A549 (cell line): ENCODE results near the gene SRC. TPM values are rescaled to one million over a fixed set of nuclear protein-coding genes. Genes with fewer than 3 reads are reported as not detected.

Experiments used
- ATAC-seq, 2 experiments: fragments of 200-7000 bp in 1 of 2; fragments of >200 bp in 1 of 2; cut with Nextera tagmentation in 1 of 2; cut with Tn5 transposase in 1 of 2; 3 replicates each; pipeline versions ENCODE4 v1.8.0 to v1.9.1; 2018 to 2020; ENCODE audit warnings: mild to moderate bottlenecking in 1 of 2, moderate library complexity in 1 of 2
- CTCF ChIA-PET: fragments of 300-600 bp; sonication (Branson Sonifier 250); formaldehyde crosslinking; extraction: SDS; loops from one replicate; lab custom pipeline; 2021; ENCODE audit warnings: antibody characterized with exemption, inconsistent platforms; lab: Yijun Ruan, JAX
- POLR2A ChIA-PET: fragments of 350-600 bp; formaldehyde crosslinking; extraction: SDS; loops from one replicate; lab custom pipeline; 2021; ENCODE audit warnings: antibody characterized with exemption, inconsistent platforms; lab: Yijun Ruan, JAX
- DNase-seq, 2 experiments: peaks; one replicate each; pipeline versions ENCODE4 v3.0.0 to v3.0.0-alpha.2; 2011 to 2016; ENCODE audit warnings: low read depth in 1 of 2, low spot score in 1 of 2
- FAIRE-seq: peaks from 2 replicates; lab custom pipeline; 2011; peaks lifted over from hg19 to GRCh38; lab: Jason Lieb, UNC
- H3K27ac ChIP-seq, 2 experiments: fragments of >200 bp; sonication (Bioruptor Twin); formaldehyde crosslinking; 3 replicates each; pipeline ENCODE4 v1.5.1; 2016 to 2017
- H3K4me1 ChIP-seq: fragments of >200 bp; sonication (Bioruptor Twin); formaldehyde crosslinking; 3 replicates; pipeline ENCODE4 v1.6.1; 2016
- H3K4me2 ChIP-seq: fragments of >200 bp; sonication (Bioruptor Twin); formaldehyde crosslinking; 3 replicates; pipeline ENCODE4 v1.6.1; 2016
- H3K4me3 ChIP-seq: fragments of >200 bp; sonication (Bioruptor Twin); formaldehyde crosslinking; 3 replicates; pipeline ENCODE4 v1.5.1; 2016
- H3K9me3 ChIP-seq: fragments of >200 bp; sonication (Bioruptor Twin); formaldehyde crosslinking; 3 replicates; pipeline ENCODE4 v1.6.1; 2016
- BHLHE40 ChIP-seq: IDR thresholded peaks from 2 replicates; pipeline ENCODE4 v1.6.1; 2012; ENCODE audit warnings: low read depth, low read length, inconsistent platforms
- CBX2 ChIP-seq: fragments of 200-600 bp; sonication (generic); IDR thresholded peaks from 2 replicates; pipeline ENCODE4 v1.6.1; 2016; ENCODE audit warnings: low read depth, mild to moderate bottlenecking, borderline replicate concordance
- CTCF ChIP-seq: fragments of >200 bp; sonication (Bioruptor Twin); formaldehyde crosslinking; IDR thresholded peaks from 3 replicates; pipeline ENCODE4 v1.5.1; 2016
- E2F6 ChIP-seq: IDR thresholded peaks from 2 replicates; pipeline ENCODE4 v1.6.1; 2012; ENCODE audit warnings: low read depth, borderline replicate concordance
- EHF ChIP-seq: fragments of 250-450 bp; sonication (Bioruptor Pico); IDR thresholded peaks from 2 replicates; pipeline ENCODE4 v1.5.0; 2020; ENCODE audit warnings: mild to moderate bottlenecking
- ELK1 ChIP-seq: fragments of 150-350 bp; IDR thresholded peaks from 2 replicates; pipeline ENCODE4 v1.6.1; 2014; ENCODE audit warnings: low read depth, mild to moderate bottlenecking, low read length
- FOSL2 ChIP-seq, 2 experiments: fragments of 450-650 bp in 1 of 2; fragments of >200 bp in 1 of 2; sonication (Bioruptor Twin) in 1 of 2; formaldehyde crosslinking; IDR thresholded peaks; 2 replicates each; pipeline versions ENCODE4 v1.5.0 to v1.6.1; 2016 to 2020; ENCODE audit warnings: mild to moderate bottlenecking in 1 of 2, moderate library complexity in 1 of 2
- FOXS1 ChIP-seq: fragments of 250-450 bp; sonication (Bioruptor Pico); IDR thresholded peaks from 2 replicates; pipeline ENCODE4 v1.5.0; 2020; ENCODE audit warnings: mild to moderate bottlenecking, moderate library complexity
- GATA3 ChIP-seq: IDR thresholded peaks from 2 replicates; pipeline ENCODE4 v1.6.1; 2012; ENCODE audit warnings: borderline replicate concordance
- HES2 ChIP-seq: fragments of >200 bp; sonication (Bioruptor Twin); formaldehyde crosslinking; IDR thresholded peaks from 2 replicates; pipeline ENCODE4 v1.6.1; 2016
- HMGXB4 ChIP-seq: fragments of 250-450 bp; sonication (Bioruptor Pico); IDR thresholded peaks from 2 replicates; pipeline ENCODE4 v1.5.0; 2021; ENCODE audit warnings: mild to moderate bottlenecking, moderate library complexity, borderline replicate concordance
- HOXA7 ChIP-seq: fragments of 250-450 bp; sonication (Bioruptor Pico); IDR thresholded peaks from 2 replicates; pipeline ENCODE4 v1.5.0; 2020; ENCODE audit warnings: mild to moderate bottlenecking, moderate library complexity
- HOXB5 ChIP-seq: fragments of 250-450 bp; sonication (Bioruptor Pico); IDR thresholded peaks from 2 replicates; pipeline ENCODE4 v1.5.0; 2020; ENCODE audit warnings: mild to moderate bottlenecking, moderate library complexity
- JUN ChIP-seq, 2 experiments: fragments of >200 bp; sonication (Bioruptor Twin); formaldehyde crosslinking; IDR thresholded peaks; 2 replicates in 1 of 2; 3 replicates in 1 of 2; pipeline ENCODE4 v1.6.1; 2016 to 2017
- JUNB ChIP-seq: fragments of >200 bp; sonication (Bioruptor Twin); formaldehyde crosslinking; IDR thresholded peaks from 2 replicates; pipeline ENCODE4 v1.6.1; 2016
- KDM1A ChIP-seq: fragments of 200-600 bp; sonication (generic); IDR thresholded peaks from 2 replicates; pipeline ENCODE4 v1.6.1; 2016; ENCODE audit warnings: low read depth, mild to moderate bottlenecking
- MAFK ChIP-seq: fragments of 450-650 bp; IDR thresholded peaks from 2 replicates; pipeline ENCODE4 v1.6.1; 2014; ENCODE audit not compliant: partially characterized antibody
- NPAS2 ChIP-seq: fragments of 250-450 bp; sonication (Bioruptor Pico); IDR thresholded peaks from 2 replicates; pipeline ENCODE4 v1.8.0; 2022; ENCODE audit warnings: mild to moderate bottlenecking, moderate library complexity, borderline replicate concordance
- PBX3 ChIP-seq: IDR thresholded peaks from 2 replicates; pipeline ENCODE4 v1.6.1; 2012
- PHF8 ChIP-seq: fragments of 200-600 bp; sonication (generic); IDR thresholded peaks from 2 replicates; pipeline ENCODE4 v1.6.1; 2016; ENCODE audit warnings: low read depth, mild to moderate bottlenecking, antibody characterized with exemption, moderate library complexity, borderline replicate concordance
- POLR2A ChIP-seq: IDR thresholded peaks from 2 replicates; pipeline ENCODE4 v1.6.1; 2012; ENCODE audit warnings: mild to moderate bottlenecking, low read length
- RARB ChIP-seq: fragments of 250-450 bp; sonication (Bioruptor Pico); IDR thresholded peaks from 2 replicates; pipeline ENCODE4 v1.8.0; 2021; ENCODE audit warnings: mild to moderate bottlenecking, moderate library complexity
- REST ChIP-seq: fragments of 200-600 bp; sonication (generic); IDR thresholded peaks from 2 replicates; pipeline ENCODE4 v1.6.1; 2016; ENCODE audit warnings: antibody characterized with exemption, mild to moderate bottlenecking, moderate library complexity
- SREBF2 ChIP-seq: fragments of 450-650 bp; IDR thresholded peaks from 2 replicates; pipeline ENCODE4 v1.6.1; 2014; ENCODE audit warnings: mild to moderate bottlenecking, moderate library complexity
- ZSCAN20 ChIP-seq: fragments of 250-450 bp; sonication (Bioruptor Pico); IDR thresholded peaks from 2 replicates; pipeline ENCODE4 v1.8.0; 2022; ENCODE audit warnings: mild to moderate bottlenecking, moderate library complexity
- WGBS: methylation state at CpG from one replicate; pipeline ENCODE4 v1.1.6; 2017; ENCODE audit errors: missing lambda C conversion rate; 5-methylcytosine and 5-hydroxymethylcytosine counted together
- polyA plus RNA-seq, 4 experiments: library from polyadenylated mRNA; depleted of rRNA in 3 of 4; stranded (reverse); fragments of >200 nt; fragmentation: RNase III in 1 of 4; extraction: RNeasy Plus Mini Kit Qiagen cat#74134 plus additional on column Dnase treatment in 1 of 4; gene quantifications; 2 replicates in 3 of 4; 3 replicates in 1 of 4; pipeline ENCODE4 v1.2.3, GENCODE V29; 2011 to 2017

SRC gene
- polyA plus RNA-seq, 2 of the 4 experiments (the other 2 are of a cell fraction) = 139 to 154 TPM

GRCh38 chr20:37334450-37334849 is 11.5 kb upstream of the SRC start:
- H3K4me3 ChIP-seq = no peak overlapping the region
- H3K4me2 ChIP-seq = no peak overlapping the region
- CTCF ChIA-PET = interaction anchor here (1.4 to 3.6 kb wide), 2 partner anchors 50 to 65 kb away, joined by 4 to 15 read pairs; no protein-coding TSS in a partner anchor
- H3K4me1 ChIP-seq = peaks cover 34% of the 10 kb centered on the region
- DNase-seq = no peak
- ATAC-seq = no peak
- FAIRE-seq = no peak
- peak overlapping the region in 1 of 2 experiments; percentile 91; a peak in 1 of 6 replicates for H3K27ac ChIP-seq
- POLR2A ChIA-PET = interaction anchor here (0.6 kb wide), 1 partner anchor 54 kb away, joined by 5 read pairs; no protein-coding TSS in a partner anchor
- TF ChIP-seq CTCF (no peak), CBX2 (no peak), HOXA7 (CRISPR knock-in tag) (no peak), ZSCAN20 (CRISPR knock-in tag) (no peak)
- no peaks in the 10 kb centered on the region for H3K9me3 ChIP-seq
- 93% methylated on average over 2 of the region's 2 CpGs for WGBS

GRCh38 chr20:37335642-37336368 is 10.1 kb upstream of the SRC start:
- peak overlapping the region; percentile 91 for H3K27ac ChIP-seq
- no peaks in the 10 kb centered on the region for H3K9me3 ChIP-seq
- FAIRE-seq (no peak), ATAC-seq (peak; percentile 77 to 82), DNase-seq (peak in 1 of 2 experiments; percentile 48)
- ChIA-PET CTCF (interaction anchor here (0.6 to 3.6 kb wide), 6 partner anchors 9 to 667 kb away, joined by 3 to 15 read pairs (median 4); no protein-coding TSS in a partner anchor), POLR2A (interaction anchor here (0.5 to 1.1 kb wide), 4 partner anchors 10 to 259 kb away, joined by 3 to 5 read pairs (median 4); partner anchors contain the start of genes MANBAL and SRC)
- no peak overlapping the region for H3K4me3 ChIP-seq
- peaks cover 34% of the 10 kb centered on the region for H3K4me1 ChIP-seq
- WGBS = 18% methylated on average over 15 of the region's 15 CpGs
- peak overlapping the region; percentile 73 for H3K4me2 ChIP-seq
- TF ChIP-seq HOXA7 (CRISPR knock-in tag) (no peak), NPAS2 (CRISPR knock-in tag) (no peak), HES2 (no peak), EHF (CRISPR knock-in tag) (no peak), FOSL2 (IDR thresholded peaks at IDR 0.05) (no peak), FOSL2 (CRISPR knock-in tag; IDR thresholded peaks at IDR 0.05) (peak; percentile 69), GATA3 (no peak), SREBF2 (no peak), ZSCAN20 (CRISPR knock-in tag) (no peak), ELK1 (no peak), MAFK (peak; percentile 68), BHLHE40 (0 out of 2 replicates have a peak, but pooled peaks have one; percentile 12), HOXB5 (CRISPR knock-in tag) (no peak), REST (peak; percentile 71), E2F6 (peak; percentile 81), JUN (IDR thresholded peaks at IDR 0.05) (no peak), POLR2A (no peak), HMGXB4 (CRISPR knock-in tag) (no peak), KDM1A (no peak), FOXS1 (no peak), RARB (CRISPR knock-in tag) (no peak), PBX3 (no peak), JUNB (no peak), PHF8 (no peak)
